Measurements from ENCODE around the gene PALB2.
A peak's percentile ranks its signal among the peaks of the same experiment; 100 is the strongest.

Gene PALB2

GRCh38 chr16:23640931-23641765 is at the start of gene PALB2, which contains the start of gene DCTN5:
TSS of gene PALB2 (minus strand) at chr16:23641310. CDS start at chr16:23641157, 153 bp downstream.
TSS of gene DCTN5 (plus strand) at chr16:23641466. CDS start at chr16:23641543, 77 bp downstream.
- peak; percentile 70 for DNase-seq (ENCODE audit: low read depth)

GRCh38 chr16:23689442-23690187 is 48.5 kb upstream of the PALB2 start:
- no peak for DNase-seq (ENCODE audit: low read depth)
- no peak overlapping the region for H3K4me3 ChIP-seq (ENCODE audit: low read depth, low read length)

More at GRCh38 chr16:23640931-23641765, at the start of gene PALB2, which contains the start of gene DCTN5:
- H3K4me3 ChIP-seq (ENCODE audit: low read depth, low read length): peak within 1 kb of the TSS; percentile 100

- H3K4me3 ChIP-seq (ENCODE audit: low read depth, low read length): no peak overlapping the region
- no peak for DNase-seq (ENCODE audit: low read depth)
These were observed 46.1 kb upstream of the PALB2 start for GRCh38 chr16:23687034-23687808.

- no peak overlapping the region for H3K4me3 ChIP-seq (ENCODE audit: low read depth, low read length)
- DNase-seq (ENCODE audit: low read depth): no peak
These were observed 42.4 kb upstream of the PALB2 start for GRCh38 chr16:23683487-23683886.

- no peak for DNase-seq (ENCODE audit: low read depth)
- no peak overlapping the region for H3K4me3 ChIP-seq (ENCODE audit: low read depth, low read length)
These were observed 41.1 kb upstream of the PALB2 start for GRCh38 chr16:23682181-23682580.

GRCh38 chr16:23679986-23680336 is 38.9 kb upstream of the PALB2 start:
- DNase-seq (ENCODE audit: low read depth): no peak
- H3K4me3 ChIP-seq (ENCODE audit: low read depth, low read length): peak overlapping the region; percentile 69

- no peak for DNase-seq (ENCODE audit: low read depth)
- peak overlapping the region; percentile 69 for H3K4me3 ChIP-seq (ENCODE audit: low read depth, low read length)
These were observed 38.3 kb upstream of the PALB2 start for GRCh38 chr16:23679274-23679985.

GRCh38 chr16:23678430-23679273 is 37.5 kb upstream of the PALB2 start, which contains the start of gene PLK1:
TSS of gene PLK1 (plus strand) at chr16:23678889. CDS start at chr16:23678933, 44 bp downstream.
- DNase-seq (ENCODE audit: low read depth): peak; percentile 25

GRCh38 chr16:23676924-23677480 is 35.9 kb upstream of the PALB2 start:
- DNase-seq (ENCODE audit: low read depth): no peak
- H3K4me3 ChIP-seq (ENCODE audit: low read depth, low read length): no peak overlapping the region

More at GRCh38 chr16:23678430-23679273, 37.5 kb upstream of the PALB2 start, which contains the start of gene PLK1:
- peak within 1 kb of the TSS; percentile 69 for H3K4me3 ChIP-seq (ENCODE audit: low read depth, low read length)

GRCh38 chr16:23673971-23674614 is 33.0 kb upstream of the PALB2 start:
- no peak overlapping the region for H3K4me3 ChIP-seq (ENCODE audit: low read depth, low read length)
- DNase-seq (ENCODE audit: low read depth): no peak

GRCh38 chr16:23670137-23670776 is 29.1 kb upstream of the PALB2 start:
- DNase-seq (ENCODE audit: low read depth): peak; percentile 43
- no peak overlapping the region for H3K4me3 ChIP-seq (ENCODE audit: low read depth, low read length)

- no peak for DNase-seq (ENCODE audit: low read depth)
- H3K4me3 ChIP-seq (ENCODE audit: low read depth, low read length): no peak overlapping the region
These were observed 27.8 kb upstream of the PALB2 start for GRCh38 chr16:23668873-23669272.

- no peak overlapping the region for H3K4me3 ChIP-seq (ENCODE audit: low read depth, low read length)
- no peak for DNase-seq (ENCODE audit: low read depth)
These were observed 27.1 kb upstream of the PALB2 start for GRCh38 chr16:23668225-23668624.

- DNase-seq (ENCODE audit: low read depth): no peak
These were observed 26.2 kb upstream of the PALB2 start for GRCh38 chr16:23667355-23667659.

GRCh38 chr16:23666571-23667354 is 25.7 kb upstream of the PALB2 start:
- DNase-seq (ENCODE audit: low read depth): no peak
- no peak overlapping the region for H3K4me3 ChIP-seq (ENCODE audit: low read depth, low read length)

More at GRCh38 chr16:23667355-23667659, 26.2 kb upstream of the PALB2 start:
- no peak overlapping the region for H3K4me3 ChIP-seq (ENCODE audit: low read depth, low read length)

- no peak for DNase-seq (ENCODE audit: low read depth)
- H3K4me3 ChIP-seq (ENCODE audit: low read depth, low read length): no peak overlapping the region
These were observed 22.8 kb upstream of the PALB2 start for GRCh38 chr16:23663918-23664317.

Data from skeletal muscle cell (primary cell).